ENCODE data around the gene MGAT4A. TPM values are rescaled to one million over a fixed set of nuclear protein-coding genes. Genes with fewer than 3 reads are reported as not detected.

MGAT4A gene
- total and polyA plus RNA-seq, 10 of the 15 experiments (the other 5 are each of a cell fraction or from before 2014, with no cell fraction given): 4.3 to 23.4 (median 13.6) TPM

GRCh38 chr2:98702858-98703620 is 27.9 kb downstream of the MGAT4A start:
- Histone ChIP-seq H3K4me3 (no peak overlapping the region), H3K27ac (ENCODE audit: control insufficient read depth, insufficient read depth) (no peak overlapping the region), H3K9me3 (replicated peaks; ENCODE audit: control insufficient read depth, insufficient read depth, low read length) (no peaks in the 10 kb centered on the region), H3K9ac (ENCODE audit: control insufficient read depth, insufficient read depth, low read length) (no peak overlapping the region), H3K27me3 (replicated peaks in 1 of 2; ENCODE audit: control insufficient read depth in 2 of 2, insufficient read depth in 2 of 2, low read length in 1 of 2) (no peaks in the 10 kb centered on the region), H3K79me2 (ENCODE audit: control insufficient read depth, insufficient read depth, low read length) (no peaks in the 10 kb centered on the region), H4K20me1 (ENCODE audit: control insufficient read depth, insufficient read depth) (no peaks in the 10 kb centered on the region), H3K4me2 (ENCODE audit: control insufficient read depth, insufficient read depth) (no peak overlapping the region), H3K4me1 (ENCODE audit: control insufficient read depth, insufficient read depth, low read length) (no peaks in the 10 kb centered on the region), H2AFZ (ENCODE audit: control insufficient read depth, low read depth, low read length) (no peak overlapping the region), H3K36me3 (ENCODE audit: control insufficient read depth in 2 of 2, insufficient read depth in 2 of 2, low read length in 1 of 2) (no peaks in the 10 kb centered on the region)
- RAD21 ChIA-PET (ENCODE audit: unreplicated experiment): interaction anchor here (0.9 kb wide), 1 partner anchor 10 kb away, joined by 3 read pairs; no protein-coding TSS in a partner anchor
- intact Hi-C loops (cut with micrococcal nuclease; ENCODE audit: unreplicated experiment) (no loop called here), in situ Hi-C loops (cut with MboI) (no loop called here)
- SMC1A ChIA-PET (ENCODE audit: uncharacterized antibody, unreplicated experiment): interaction anchor here (0.8 to 1.3 kb wide), 5 partner anchors 9 to 69 kb away, joined by 3 to 6 read pairs (median 3); no protein-coding TSS in a partner anchor
- ATAC-seq (no peak), DNase-seq (ENCODE audit: low read depth, low spot score) (no peak), FAIRE-seq (no peak)
- BruUV-seq (replicated peaks): no TSS peak
- 46% methylated on average over 6 of the region's 6 CpGs for WGBS (ENCODE audit: insufficient coverage, insufficient replicate concordance, low lambda C conversion rate, missing lambda C conversion rate)
- TF ChIP-seq DPF2 (IDR thresholded peaks at IDR 0.05) (no peak), MYB (IDR thresholded peaks at IDR 0.05; ENCODE audit: borderline replicate concordance, low read depth, low read length) (no peak), E2F4 (IDR thresholded peaks at IDR 0.05; ENCODE audit: low read depth, low read length) (no peak), HCFC1 (IDR thresholded peaks at IDR 0.05; ENCODE audit: low read length) (no peak), CEBPZ (IDR thresholded peaks at IDR 0.05; ENCODE audit: low read depth, low read length) (no peak), RB1 (IDR thresholded peaks at IDR 0.05; ENCODE audit: borderline replicate concordance) (no peak), YY1 (IDR thresholded peaks at IDR 0.05; ENCODE audit: low read depth, low read length) (no peak), ZNF592 (IDR thresholded peaks at IDR 0.05) (no peak), IRF3 (IDR thresholded peaks at IDR 0.05) (no peak)
- POLR2A ChIA-PET: no interaction called here
- CTCF ChIA-PET: interaction anchor here (1.1 kb wide), 1 partner anchor 8 kb away, joined by 6 read pairs; no protein-coding TSS in a partner anchor

All from GM12878 (cell line).